ENCODE measurements around the gene RHOV. TPM values are rescaled to one million over a fixed set of nuclear protein-coding genes. Genes with fewer than 3 reads are reported as not detected.

The RHOV gene
- total RNA-seq, 1 experiment from 2014 or later, result 1.4 TPM

DNA sequence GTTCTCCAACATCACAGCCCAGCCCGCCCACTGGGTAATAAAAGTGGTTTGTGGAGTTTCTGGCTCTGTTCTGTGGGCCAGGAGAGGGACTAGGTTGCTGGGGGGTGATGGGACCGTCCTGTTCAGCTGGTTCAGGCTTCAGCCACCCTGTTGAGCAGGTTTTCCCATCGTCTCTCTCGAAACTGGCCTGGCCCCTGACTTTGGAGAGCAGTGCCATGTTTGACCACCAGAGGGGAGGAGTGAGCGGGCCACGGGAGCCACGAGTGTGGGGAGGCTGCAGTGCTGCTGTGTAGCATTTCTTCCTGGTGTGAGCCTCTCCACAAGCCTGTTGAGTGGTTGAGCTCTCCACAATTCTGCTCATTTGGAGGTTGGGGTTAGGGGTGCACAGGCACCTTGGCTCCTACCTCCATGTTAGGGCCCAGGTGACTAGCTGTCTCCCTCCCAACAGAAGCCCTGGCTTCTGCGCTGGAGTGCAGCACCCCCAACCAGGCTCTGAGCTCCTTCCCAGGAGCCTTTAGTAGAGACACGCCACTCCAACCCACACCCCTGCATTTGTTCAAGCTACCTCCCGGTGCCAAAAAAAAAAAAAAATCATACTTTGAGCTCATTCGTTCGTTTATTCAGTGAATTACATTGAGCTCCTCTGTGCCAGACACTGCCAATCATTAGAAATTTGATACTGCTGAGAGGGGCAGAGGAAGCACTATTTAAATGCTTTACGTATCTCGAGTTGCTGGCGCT, 16.3 kb downstream of the RHOV start:
- no peaks in the 10 kb centered on the region for H4K20me1 ChIP-seq (ENCODE audit: insufficient read depth)
- POLR2A ChIA-PET (ENCODE audit: unreplicated experiment), result interaction anchor here (0.5 to 0.7 kb wide), 8 partner anchors 10 to 139 kb away, joined by 3 to 11 read pairs (median 5); partner anchors contain the start of gene ZFYVE19
- CTCF ChIA-PET, result interaction anchor here (0.5 to 3.8 kb wide), 25 partner anchors 9 to 268 kb away, joined by 3 to 84 read pairs (median 6); partner anchors contain the start of genes DNAJC17, RHOV, SPINT1 and VPS18
- H3K4me3 ChIP-seq, result no peak overlapping the region
- no peak overlapping the region for H2AFZ ChIP-seq
- intact Hi-C loops (cut with micrococcal nuclease; ENCODE audit: unreplicated experiment), result loop anchor here (1.0 kb wide), 5 partner anchors 10 to 111 kb away; partner anchors contain the start of gene VPS18
- H3K4me1 ChIP-seq (replicated peaks; ENCODE audit: insufficient read depth), result peaks cover 36% of the 10 kb centered on the region
- no TSS peak for BruUV-seq (replicated peaks)
- no peaks in the 10 kb centered on the region for H3K9me2 ChIP-seq (ENCODE audit: insufficient read depth)
- H3K79me2 ChIP-seq (ENCODE audit: low read depth), result no peaks in the 10 kb centered on the region
- H3K27me3 ChIP-seq (ENCODE audit: insufficient read depth, low read depth), result no peaks in the 10 kb centered on the region
- peaks cover 47% of the 10 kb centered on the region for H3F3A ChIP-seq (ENCODE audit: insufficient read depth, low read depth)
- H3K4me2 ChIP-seq, result peak overlapping the region; percentile 61
- H3K27ac ChIP-seq, result peak overlapping the region; percentile 89
- TF ChIP-seq EZH2 (IDR thresholded peaks at IDR 0.05; ENCODE audit: low read depth), result no peak
- TF ChIP-seq, protein P1, sequence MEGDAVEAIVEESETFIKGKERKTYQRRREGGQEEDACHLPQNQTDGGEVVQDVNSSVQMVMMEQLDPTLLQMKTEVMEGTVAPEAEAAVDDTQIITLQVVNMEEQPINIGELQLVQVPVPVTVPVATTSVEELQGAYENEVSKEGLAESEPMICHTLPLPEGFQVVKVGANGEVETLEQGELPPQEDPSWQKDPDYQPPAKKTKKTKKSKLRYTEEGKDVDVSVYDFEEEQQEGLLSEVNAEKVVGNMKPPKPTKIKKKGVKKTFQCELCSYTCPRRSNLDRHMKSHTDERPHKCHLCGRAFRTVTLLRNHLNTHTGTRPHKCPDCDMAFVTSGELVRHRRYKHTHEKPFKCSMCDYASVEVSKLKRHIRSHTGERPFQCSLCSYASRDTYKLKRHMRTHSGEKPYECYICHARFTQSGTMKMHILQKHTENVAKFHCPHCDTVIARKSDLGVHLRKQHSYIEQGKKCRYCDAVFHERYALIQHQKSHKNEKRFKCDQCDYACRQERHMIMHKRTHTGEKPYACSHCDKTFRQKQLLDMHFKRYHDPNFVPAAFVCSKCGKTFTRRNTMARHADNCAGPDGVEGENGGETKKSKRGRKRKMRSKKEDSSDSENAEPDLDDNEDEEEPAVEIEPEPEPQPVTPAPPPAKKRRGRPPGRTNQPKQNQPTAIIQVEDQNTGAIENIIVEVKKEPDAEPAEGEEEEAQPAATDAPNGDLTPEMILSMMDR (conservative IDR thresholded peaks at IDR 0.05), result peak; percentile 87
- 0 out of 2 replicates have a peak, but pooled peaks cover 4% of the 10 kb centered on the region for H3K36me3 ChIP-seq (ENCODE audit: low read depth)
- H3K9me3 ChIP-seq (ENCODE audit: insufficient read depth, low read depth), result no peaks in the 10 kb centered on the region
- peak; percentile 85 to 95 for DNase-seq

DNA sequence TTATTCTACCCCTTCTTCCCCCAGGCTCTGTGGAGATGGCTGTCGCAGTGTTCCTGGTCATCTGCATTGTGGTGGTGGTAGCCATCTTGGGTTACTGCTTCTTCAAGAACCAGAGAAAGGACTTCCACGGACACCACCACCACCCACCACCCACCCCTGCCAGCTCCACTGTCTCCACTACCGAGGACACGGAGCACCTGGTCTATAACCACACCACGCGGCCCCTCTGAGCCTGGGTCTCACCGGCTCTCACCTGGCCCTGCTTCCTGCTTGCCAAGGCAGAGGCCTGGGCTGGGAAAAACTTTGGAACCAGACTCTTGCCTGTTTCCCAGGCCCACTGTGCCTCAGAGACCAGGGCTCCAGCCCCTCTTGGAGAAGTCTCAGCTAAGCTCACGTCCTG, 17.3 kb downstream of the RHOV start:
- no TSS peak for BruUV-seq (replicated peaks)
- DNase-seq, result no peak
- peak overlapping the region; percentile 61 for H3K4me2 ChIP-seq
- H3K79me2 ChIP-seq (ENCODE audit: low read depth), result peaks cover 5% of the 10 kb centered on the region
- H3K4me3 ChIP-seq, result no peak overlapping the region
- no peaks in the 10 kb centered on the region for H3K9me2 ChIP-seq (ENCODE audit: insufficient read depth)
- ChIA-PET CTCF (interaction anchor here (0.6 to 3.8 kb wide), 10 partner anchors 10 to 163 kb away, joined by 3 to 84 read pairs (median 10); partner anchors contain the start of genes RHOV, SPINT1 and VPS18), POLR2A (ENCODE audit: unreplicated experiment) (interaction anchor here (0.6 to 0.7 kb wide), 5 partner anchors 14 to 468 kb away, joined by 3 to 5 read pairs (median 4); no protein-coding TSS in a partner anchor)
- TF ChIP-seq, protein P1 (conservative IDR thresholded peaks at IDR 0.05), result no peak
- no peak for TF ChIP-seq EZH2 (IDR thresholded peaks at IDR 0.05; ENCODE audit: low read depth)
- no peaks in the 10 kb centered on the region for H4K20me1 ChIP-seq (ENCODE audit: insufficient read depth)
- peaks cover 38% of the 10 kb centered on the region for H3F3A ChIP-seq (ENCODE audit: insufficient read depth, low read depth)
- H3K27me3 ChIP-seq (ENCODE audit: insufficient read depth, low read depth), result no peaks in the 10 kb centered on the region
- H2AFZ ChIP-seq, result no peak overlapping the region
- H3K27ac ChIP-seq, result peak overlapping the region; percentile 89
- H3K36me3 ChIP-seq (ENCODE audit: low read depth), result 0 out of 2 replicates have a peak, but pooled peaks cover 4% of the 10 kb centered on the region
- H3K4me1 ChIP-seq (replicated peaks; ENCODE audit: insufficient read depth), result peaks cover 28% of the 10 kb centered on the region
- no peaks in the 10 kb centered on the region for H3K9me3 ChIP-seq (ENCODE audit: insufficient read depth, low read depth)
- intact Hi-C loops (cut with micrococcal nuclease; ENCODE audit: unreplicated experiment), result loop anchor here (1.0 kb wide), 5 partner anchors 9 to 110 kb away; partner anchors contain the start of gene VPS18

DNA sequence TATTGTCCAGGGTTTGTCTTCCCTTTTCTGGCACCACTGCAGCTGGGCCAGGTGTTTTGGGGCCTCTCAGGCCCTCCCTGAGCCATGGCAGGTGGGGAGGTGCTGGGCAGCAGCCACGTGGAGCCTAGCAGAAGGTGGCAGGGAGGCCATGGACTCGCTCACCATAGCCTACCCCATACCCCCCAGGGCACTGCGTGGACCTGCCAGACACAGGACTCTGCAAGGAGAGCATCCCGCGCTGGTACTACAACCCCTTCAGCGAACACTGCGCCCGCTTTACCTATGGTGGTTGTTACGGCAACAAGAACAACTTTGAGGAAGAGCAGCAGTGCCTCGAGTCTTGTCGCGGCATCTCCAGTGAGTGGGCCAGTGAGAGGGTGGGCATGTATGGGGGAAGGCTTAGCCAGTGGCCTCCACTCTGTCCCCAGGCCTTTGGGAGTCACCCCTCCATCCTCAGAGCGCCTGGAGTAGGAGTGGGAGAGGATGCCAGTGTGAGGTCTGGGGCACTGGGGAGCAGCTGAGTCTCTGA, 18.3 kb downstream of the RHOV start:
- H3K79me2 ChIP-seq (ENCODE audit: low read depth), result peaks cover 12% of the 10 kb centered on the region
- no peaks in the 10 kb centered on the region for H3K27me3 ChIP-seq (ENCODE audit: insufficient read depth, low read depth)
- H2AFZ ChIP-seq, result no peak overlapping the region
- no peaks in the 10 kb centered on the region for H3K9me2 ChIP-seq (ENCODE audit: insufficient read depth)
- DNase-seq, result no peak
- POLR2A ChIA-PET (ENCODE audit: unreplicated experiment), result interaction anchor here (0.5 kb wide), 1 partner anchor 31 kb away, joined by 7 read pairs; no protein-coding TSS in a partner anchor
- 0 out of 2 replicates have a peak, but pooled peaks cover 4% of the 10 kb centered on the region for H3K36me3 ChIP-seq (ENCODE audit: low read depth)
- BruUV-seq (replicated peaks), result no TSS peak
- H3F3A ChIP-seq (ENCODE audit: insufficient read depth, low read depth), result peaks cover 28% of the 10 kb centered on the region
- H4K20me1 ChIP-seq (ENCODE audit: insufficient read depth), result no peaks in the 10 kb centered on the region
- no peaks in the 10 kb centered on the region for H3K9me3 ChIP-seq (ENCODE audit: insufficient read depth, low read depth)
- peak overlapping the region; percentile 89; the same call in 1 of the 2 replicates for H3K27ac ChIP-seq
- CTCF ChIA-PET, result no interaction called here
- peaks cover 21% of the 10 kb centered on the region for H3K4me1 ChIP-seq (replicated peaks; ENCODE audit: insufficient read depth)
- no peak for TF ChIP-seq EZH2 (IDR thresholded peaks at IDR 0.05; ENCODE audit: low read depth)
- TF ChIP-seq, protein P1 (conservative IDR thresholded peaks at IDR 0.05), result no peak
- no peak overlapping the region for H3K4me2 ChIP-seq
- intact Hi-C loops (cut with micrococcal nuclease; ENCODE audit: unreplicated experiment), result no loop called here
- H3K4me3 ChIP-seq, result no peak overlapping the region

Data from PC-9 (cell line).